K562 (cell line): Measurements from ENCODE around the gene MFSD2B. TPM values are rescaled to one million over a fixed set of nuclear protein-coding genes. Genes with fewer than 3 reads are reported as not detected.

Source experiments
- AFF4 ChIP-seq: sonication (generic); formaldehyde crosslinking; IDR thresholded peaks from 2 replicates; pipeline ENCODE4 v1.8.0; 2023; ENCODE audit warnings: mild to moderate bottlenecking, missing genetic modification reagents
- ARID1B ChIP-seq: fragments of 450-650 bp; IDR thresholded peaks from 2 replicates; pipeline ENCODE4 v1.6.1; 2016; ENCODE audit warnings: antibody characterized with exemption, mild to moderate bottlenecking, inconsistent platforms
- CREB1 ChIP-seq, 2 experiments: sonication (generic) in 1 of 2; formaldehyde crosslinking in 1 of 2; IDR thresholded peaks; 2 replicates each; pipeline versions ENCODE4 v1.6.1 to v1.8.0; 2012 to 2022; ENCODE audit warnings: inconsistent platforms in 1 of 2, mild to moderate bottlenecking in 1 of 2, missing genetic modification reagents in 1 of 2, moderate library complexity in 1 of 2
- GATAD2A ChIP-seq: fragments of 450-650 bp; IDR thresholded peaks from 2 replicates; pipeline ENCODE4 v1.6.1; 2017
- PHB ChIP-seq: fragments of 250-450 bp; sonication (Bioruptor Pico); IDR thresholded peaks from 2 replicates; pipeline ENCODE4 v1.5.0; 2021
- PML ChIP-seq: IDR thresholded peaks from 2 replicates; pipeline ENCODE4 v1.6.1; 2012; ENCODE audit warnings: low read length, inconsistent platforms
- PURB ChIP-seq: sonication (generic); formaldehyde crosslinking; IDR thresholded peaks from 2 replicates; pipeline ENCODE4 v1.9.0; 2021; ENCODE audit warnings: low read depth, mild to moderate bottlenecking, missing genetic modification reagents
- SRSF9 ChIP-seq: fragments of 200-400 bp; formaldehyde crosslinking; IDR thresholded peaks from 2 replicates; pipeline ENCODE4 v1.6.1; 2017; ENCODE audit warnings: low read depth, low read length, borderline replicate concordance
- TCF7L2 ChIP-seq: fragments of 150-350 bp; IDR thresholded peaks from 2 replicates; pipeline ENCODE4 v1.6.1; 2016; ENCODE audit warnings: low read depth, mild to moderate bottlenecking, low read length, moderate library complexity
- ZBTB2 ChIP-seq: fragments of 450-650 bp; IDR thresholded peaks from 2 replicates; pipeline ENCODE4 v1.6.1; 2016; ENCODE audit warnings: antibody characterized with exemption
- ZBTB40 ChIP-seq, 2 experiments: fragments of 450-650 bp in 1 of 2; sonication (generic) in 1 of 2; formaldehyde crosslinking in 1 of 2; IDR thresholded peaks; 2 replicates each; pipeline versions ENCODE4 v1.7.1 to v1.9.0; 2016 to 2022; ENCODE audit warnings: inconsistent platforms in 1 of 2, mild to moderate bottlenecking in 1 of 2, missing genetic modification reagents in 1 of 2
- ZFPM2 ChIP-seq: fragments of 250-450 bp; sonication (Bioruptor Pico); IDR thresholded peaks from 2 replicates; pipeline ENCODE4 v1.5.1; 2022; ENCODE audit warnings: mild to moderate bottlenecking
- ZNF174 ChIP-seq: fragments of 250-450 bp; sonication (Bioruptor Pico); IDR thresholded peaks from 2 replicates; pipeline ENCODE4 v1.4.0; 2020; ENCODE audit warnings: mild to moderate bottlenecking
- polyA plus RNA-seq, 8 experiments: library from polyadenylated mRNA; depleted of rRNA in 4 of 8; stranded (reverse) in 5 of 8; unstranded in 3 of 8; fragments of >200 nt; fragmentation: Nextera tagmentation in 2 of 8; fragmentation: Illumina TruSeq in 1 of 8; extraction: Ambion mirVana in 2 of 8; extraction: Trizol in 1 of 8; gene quantifications; 2 replicates each; pipeline versions ENCODE4 v1.2.1 to v1.2.3, GENCODE V29; 2011 to 2014; ENCODE audit warnings: inconsistent platforms in 1 of 8, missing spikeins in 1 of 8
- total RNA-seq, 7 experiments: library from RNA; depleted of rRNA in 6 of 7; stranded (reverse); fragments of >200 nt in 6 of 7; fragmentation: Illumina TruSeq in 2 of 7; extraction: Trizol in 2 of 7; gene quantifications; 2 replicates each; pipeline versions ENCODE4 v1.2.1 to v1.2.3, GENCODE V29; 2011 to 2021; ENCODE audit warnings: low replicate concordance in 1 of 7

The MFSD2B gene
- total and polyA plus RNA-seq, 9 of the 15 experiments (the other 6 are each of a cell fraction or from before 2014, with no cell fraction given): 2.6 to 10.9 (median 6.8) TPM

GRCh38 chr2:24011250-24012104 is 1.6 kb downstream of the MFSD2B start (continued):
- TF ChIP-seq ZBTB2 (peak; percentile 60), GATAD2A (peak; percentile 82), SRSF9 (no peak), CREB1 (IDR thresholded peaks at IDR 0.05) (peak; percentile 80), CREB1 (CRISPR knock-in tag; IDR thresholded peaks at IDR 0.05) (no peak), AFF4 (no peak), PURB (CRISPR knock-in tag) (no peak), ARID1B (peak; percentile 99), PML (peak; percentile 98), ZBTB40 (IDR thresholded peaks at IDR 0.05) (peak; percentile 75), ZBTB40 (CRISPR knock-in tag; IDR thresholded peaks at IDR 0.05) (no peak), ZFPM2 (CRISPR knock-in tag) (no peak), PHB (CRISPR knock-in tag) (no peak), TCF7L2 (no peak), ZNF174 (CRISPR knock-in tag) (no peak)
